B cell (primary cell): ENCODE measurements around the gene ZNF281. TPM values are rescaled to one million over a fixed set of nuclear protein-coding genes. Genes with fewer than 3 reads are reported as not detected.
"Not testable (repeated sequence)": the region's sequence is repeated elsewhere in the genome, so short reads cannot be mapped to it uniquely, and the experiment has no call there.

Experiments
- ATAC-seq: fragments of 200-7000 bp; cut with Tn5 transposase; one replicate; pipeline ENCODE4 v1.10.0; 2021; ENCODE audit warnings: low read depth, mild to moderate bottlenecking, moderate number of reproducible peaks, moderate library complexity
- CTCF ChIA-PET: fragments of 350-600 bp; sonication (Branson Sonifier 250); formaldehyde crosslinking; loops from one replicate; lab custom pipeline; 2021; ENCODE audit warnings: antibody characterized with exemption, inconsistent platforms; lab: Charles Lee
- POLR2A ChIA-PET: fragments of 350-600 bp; sonication (Branson Sonifier 250); formaldehyde crosslinking; loops from one replicate; lab custom pipeline; 2021; ENCODE audit warnings: antibody characterized with exemption; lab: Charles Lee
- DNase-seq: peaks from one replicate; pipeline ENCODE4 v3.0.0; 2013
- H2AFZ ChIP-seq: 2 replicates; pipeline ENCODE4 v1.6.1; 2012; ENCODE audit warnings: mild to moderate bottlenecking, low read depth, low read length; ENCODE audit not compliant: insufficient read depth, poor library complexity, severe bottlenecking
- H3K27ac ChIP-seq, 2 donors: 1 replicate in 1 of 2; 2 replicates in 1 of 2; pipeline ENCODE4 v1.5.1; 2012 to 2013; ENCODE audit warnings: low read length in 2 of 2, mild to moderate bottlenecking in 2 of 2, moderate library complexity in 1 of 2
- H3K27me3 ChIP-seq, 4 experiments: fragments of 200-600 bp in 1 of 4; sonication (generic) in 1 of 4; replicated peaks in 1 of 4; 1 replicate in 2 of 4; 2 replicates in 2 of 4; pipeline versions ENCODE4 v1.6.1 to v1.7.0; 2013 to 2016; ENCODE audit warnings: low read length in 3 of 4, mild to moderate bottlenecking in 2 of 4, mixed read lengths in 1 of 4, moderate library complexity in 1 of 4; ENCODE audit not compliant: insufficient read depth in 4 of 4, control insufficient read depth in 3 of 4; ENCODE audit errors: control extremely low read depth in 1 of 4
- H3K36me3 ChIP-seq, 2 experiments: replicated peaks in 1 of 2; 1 replicate in 1 of 2; 2 replicates in 1 of 2; pipeline versions ENCODE4 v1.6.1 to v1.7.1; 2013; ENCODE audit warnings: low read length in 1 of 2; ENCODE audit not compliant: insufficient read depth in 2 of 2, control insufficient read depth in 1 of 2; ENCODE audit errors: control extremely low read depth in 1 of 2, extremely low read depth in 1 of 2
- H3K4me1 ChIP-seq, 2 donors: fragments of 200-600 bp in 1 of 2; sonication (generic) in 1 of 2; 1 replicate in 1 of 2; 2 replicates in 1 of 2; pipeline versions ENCODE4 v1.5.1 to v1.6.1; 2013 to 2017; ENCODE audit warnings: low read length in 2 of 2; ENCODE audit not compliant: control insufficient read depth in 2 of 2, insufficient read depth in 2 of 2
- H3K4me2 ChIP-seq: replicated peaks from 2 replicates; pipeline ENCODE3; 2012; ENCODE audit warnings: mild to moderate bottlenecking, low read depth, low read length; ENCODE audit not compliant: poor library complexity, severe bottlenecking
- H3K4me3 ChIP-seq, 5 experiments: fragments of 200-600 bp in 1 of 5; sonication (generic) in 1 of 5; 1 replicate in 3 of 5; 2 replicates in 2 of 5; pipeline versions ENCODE4 v1.5.1 to v1.7.0; 2011 to 2016; ENCODE audit warnings: low read length in 4 of 5, mild to moderate bottlenecking in 4 of 5, low read depth in 2 of 5, control low read depth in 1 of 5, moderate library complexity in 1 of 5; ENCODE audit not compliant: insufficient read depth in 1 of 5; ENCODE audit errors: control extremely low read depth in 1 of 5, extremely low read depth in 1 of 5
- H3K79me2 ChIP-seq: fragments of 200-600 bp; sonication (generic); one replicate; pipeline ENCODE4 v1.6.0; 2016; ENCODE audit warnings: low read length; ENCODE audit not compliant: control insufficient read depth, insufficient read depth
- H3K9ac ChIP-seq: fragments of 200-600 bp; sonication (generic); 2 replicates; pipeline ENCODE4 v1.6.1; 2017; ENCODE audit warnings: mild to moderate bottlenecking, low read length, moderate library complexity
- H3K9me3 ChIP-seq, 3 donors: one replicate each; pipeline versions ENCODE4 v1.6.1 to v1.7.1; 2013; ENCODE audit warnings: low read length in 2 of 3; ENCODE audit not compliant: control insufficient read depth in 2 of 3, insufficient read depth in 1 of 3; ENCODE audit errors: control extremely low read depth in 1 of 3
- H4K20me1 ChIP-seq: 2 replicates; pipeline ENCODE4 v1.6.0; 2012; ENCODE audit warnings: mild to moderate bottlenecking, low read length; ENCODE audit not compliant: insufficient read depth, control insufficient read depth, poor library complexity, severe bottlenecking
- H3K27ac Mint-ChIP-seq: one replicate; pipeline ENCODE4 v1.8.0; 2021; ENCODE audit warnings: mixed read lengths
- H3K27me3 Mint-ChIP-seq: one replicate; pipeline ENCODE4 v1.8.0; 2021; ENCODE audit warnings: mixed read lengths
- H3K4me1 Mint-ChIP-seq: one replicate; pipeline ENCODE4 v1.8.0; 2021; ENCODE audit warnings: mixed read lengths
- H3K4me3 Mint-ChIP-seq: one replicate; pipeline ENCODE4 v1.8.0; 2021; ENCODE audit warnings: mixed read lengths
- H3K9me3 Mint-ChIP-seq: one replicate; pipeline ENCODE4 v1.8.0; 2022; ENCODE audit warnings: mixed read lengths; ENCODE audit not compliant: insufficient read depth
- EZH2 ChIP-seq: IDR thresholded peaks from 2 replicates; pipeline ENCODE4 v1.6.1; 2012; ENCODE audit warnings: borderline replicate concordance, low read depth, mild to moderate bottlenecking, moderate library complexity, low read length; ENCODE audit not compliant: insufficient read depth, poor library complexity, severe bottlenecking
- WGBS: methylation state at CpG from one replicate; pipeline ENCODE4 v1.1.5; 2013; ENCODE audit warnings: missing lambda C conversion rate; ENCODE audit not compliant: insufficient coverage; 5-methylcytosine and 5-hydroxymethylcytosine counted together
- intact Hi-C: fragments of 100-400 bp; cut with micrococcal nuclease; formaldehyde crosslinking; loops from one replicate; pipeline ENCODE4 v1.10.0; 2022
- polyA plus RNA-seq: library from polyadenylated mRNA; depleted of rRNA; stranded (reverse); fragments of >200 nt; gene quantifications from 2 replicates; pipeline ENCODE4 v1.2.3, GENCODE V29; 2012
- total RNA-seq, 2 donors: library from RNA; stranded (reverse); fragments of 120-200 nt in 1 of 2; gene quantifications; 1 replicate in 1 of 2; 2 replicates in 1 of 2; pipeline versions ENCODE4 v1.2.3 to v1.2.4, GENCODE V29; 2013 to 2022
- TF ChIP-seq, protein P1 (sequence below): fragments of 200-600 bp; IDR thresholded peaks from one replicate; pipeline ENCODE4 v1.8.0; 2022; ENCODE audit warnings: antibody characterized with exemption, mild to moderate bottlenecking

ZNF281 gene
- total and polyA plus RNA-seq, 2 donors (not counting 1 experiment from before 2014, with no cell fraction given), result 3.8 to 23.5 TPM

- Histone ChIP-seq H2AFZ (no peak overlapping the region), H3K4me1 (peaks cover 5 to 6% of the 10 kb centered on the region in 2 donors), H3K79me2 (peaks cover 3% of the 10 kb centered on the region), H3K4me3 (no peak overlapping the region), H3K4me2 (no peak overlapping the region), H3K27ac (no peak overlapping the region), H4K20me1 (no peaks in the 10 kb centered on the region), H3K9me3 (no peaks in the 10 kb centered on the region), H3K27me3 (no peaks in the 10 kb centered on the region), H3K36me3 (no peaks in the 10 kb centered on the region), H3K9ac (no peak overlapping the region)
- no peaks in the 10 kb centered on the region for H3K27me3 Mint-ChIP-seq
- peak overlapping the region; percentile 26 for H3K27ac Mint-ChIP-seq
- no peak for ATAC-seq
- CTCF ChIA-PET, result no interaction called here
- no peak for DNase-seq
- H3K9me3 Mint-ChIP-seq, result no peaks in the 10 kb centered on the region
- H3K4me1 Mint-ChIP-seq, result peaks cover 11% of the 10 kb centered on the region
- POLR2A ChIA-PET, result no interaction called here
- H3K4me3 Mint-ChIP-seq, result no peak overlapping the region
- intact Hi-C loops, result loop anchor here (5.0 kb wide), 1 partner anchor 262 kb away; no protein-coding TSS in a partner anchor
- no CpG with 5 or more reads among the region's 4 CpGs for WGBS
- no peak for TF ChIP-seq EZH2
- TF ChIP-seq, protein P1, sequence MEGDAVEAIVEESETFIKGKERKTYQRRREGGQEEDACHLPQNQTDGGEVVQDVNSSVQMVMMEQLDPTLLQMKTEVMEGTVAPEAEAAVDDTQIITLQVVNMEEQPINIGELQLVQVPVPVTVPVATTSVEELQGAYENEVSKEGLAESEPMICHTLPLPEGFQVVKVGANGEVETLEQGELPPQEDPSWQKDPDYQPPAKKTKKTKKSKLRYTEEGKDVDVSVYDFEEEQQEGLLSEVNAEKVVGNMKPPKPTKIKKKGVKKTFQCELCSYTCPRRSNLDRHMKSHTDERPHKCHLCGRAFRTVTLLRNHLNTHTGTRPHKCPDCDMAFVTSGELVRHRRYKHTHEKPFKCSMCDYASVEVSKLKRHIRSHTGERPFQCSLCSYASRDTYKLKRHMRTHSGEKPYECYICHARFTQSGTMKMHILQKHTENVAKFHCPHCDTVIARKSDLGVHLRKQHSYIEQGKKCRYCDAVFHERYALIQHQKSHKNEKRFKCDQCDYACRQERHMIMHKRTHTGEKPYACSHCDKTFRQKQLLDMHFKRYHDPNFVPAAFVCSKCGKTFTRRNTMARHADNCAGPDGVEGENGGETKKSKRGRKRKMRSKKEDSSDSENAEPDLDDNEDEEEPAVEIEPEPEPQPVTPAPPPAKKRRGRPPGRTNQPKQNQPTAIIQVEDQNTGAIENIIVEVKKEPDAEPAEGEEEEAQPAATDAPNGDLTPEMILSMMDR, result no peak
Measured at GRCh38 chr1:200414657-200415056, 4.8 kb upstream of the ZNF281 start.

- H3K4me1 ChIP-seq, result peaks cover 9 to 11% of the 10 kb centered on the region in 2 donors
Measured at GRCh38 chr1:200413766-200414165, 3.9 kb upstream of the ZNF281 start.

More at GRCh38 chr1:200413766-200414165, 3.9 kb upstream of the ZNF281 start:
- H4K20me1 ChIP-seq, H3K27me3 ChIP-seq, H3K27ac ChIP-seq, H2AFZ ChIP-seq, DNase-seq, H3K9me3 Mint-ChIP-seq, ATAC-seq, H3K9ac ChIP-seq, H3K9me3 ChIP-seq, H3K27ac Mint-ChIP-seq, H3K4me3 Mint-ChIP-seq, H3K4me2 ChIP-seq, CTCF ChIA-PET, POLR2A ChIA-PET, H3K4me3 ChIP-seq, H3K36me3 ChIP-seq, H3K27me3 Mint-ChIP-seq: not testable (repeated sequence)
- peaks cover 15% of the 10 kb centered on the region for H3K4me1 Mint-ChIP-seq
- intact Hi-C loops, result loop anchor here (5.0 kb wide), 1 partner anchor 261 kb away; no protein-coding TSS in a partner anchor
- peaks cover 12% of the 10 kb centered on the region for H3K79me2 ChIP-seq
- WGBS, result 80% methylated on average over 8 of the region's 11 CpGs
